Muscle layer of colon (tissue), 2 donors: ENCODE measurements around the gene PRR7.

ENCODE experiments used
- H3K27ac ChIP-seq: one replicate; pipeline ENCODE4 v1.7.0; 2013; ENCODE audit warnings: low read depth, mild to moderate bottlenecking, low read length, moderate library complexity
- H3K27me3 ChIP-seq, 2 donors: one replicate each; pipeline ENCODE4 v1.7.0; 2013; ENCODE audit warnings: low read length in 2 of 2, mild to moderate bottlenecking in 2 of 2; ENCODE audit not compliant: insufficient read depth in 2 of 2, control insufficient read depth in 1 of 2
- H3K36me3 ChIP-seq: one replicate; pipeline ENCODE4 v1.7.0; 2013; ENCODE audit warnings: mild to moderate bottlenecking, low read length; ENCODE audit not compliant: insufficient read depth
- H3K4me1 ChIP-seq: one replicate; pipeline ENCODE4 v1.7.0; 2013; ENCODE audit warnings: mild to moderate bottlenecking, low read length; ENCODE audit not compliant: insufficient read depth
- H3K4me3 ChIP-seq, 2 donors: one replicate each; pipeline ENCODE4 v1.7.0; 2013; ENCODE audit warnings: low read length in 2 of 2, low read depth in 1 of 2, mild to moderate bottlenecking in 1 of 2, moderate library complexity in 1 of 2
- H3K9ac ChIP-seq: one replicate; pipeline ENCODE4 v1.7.0; 2013; ENCODE audit warnings: low read length
- H3K9me3 ChIP-seq: one replicate; pipeline ENCODE4 v1.7.0; 2013; ENCODE audit warnings: mild to moderate bottlenecking, low read length
- donor health status: abdominal sarcoma.
- donor health status: Adenocarcinoma of cecum.

Gene PRR7

GRCh38 chr5:177440990-177441780 lies 5.4 kb upstream of the PRR7 start:
- Histone ChIP-seq H3K36me3 (peaks cover 19% of the 10 kb centered on the region), H3K9me3 (no peaks in the 10 kb centered on the region), H3K9ac (no peak overlapping the region), H3K27me3 (peaks cover 0 to 12% of the 10 kb centered on the region in 2 donors), H3K4me3 (no peak overlapping the region), H3K4me1 (peaks cover 5% of the 10 kb centered on the region), H3K27ac (no peak overlapping the region)

GRCh38 chr5:177442066-177442826 lies 4.4 kb upstream of the PRR7 start:
- H3K27ac ChIP-seq: no peak overlapping the region
- H3K36me3 ChIP-seq: peaks cover 11% of the 10 kb centered on the region
- peaks cover 7% of the 10 kb centered on the region for H3K4me1 ChIP-seq
- no peaks in the 10 kb centered on the region for H3K9me3 ChIP-seq
- H3K4me3 ChIP-seq: no peak overlapping the region
- peaks cover 0 to 15% of the 10 kb centered on the region in 2 donors for H3K27me3 ChIP-seq
- H3K9ac ChIP-seq: no peak overlapping the region

GRCh38 chr5:177443144-177443983 lies 3.2 kb upstream of the PRR7 start:
- no peak overlapping the region for H3K9ac ChIP-seq
- H3K27me3 ChIP-seq: peaks cover 9 to 22% of the 10 kb centered on the region in 2 donors
- peaks cover 5% of the 10 kb centered on the region for H3K36me3 ChIP-seq
- no peak overlapping the region for H3K4me3 ChIP-seq
- H3K4me1 ChIP-seq: peaks cover 15% of the 10 kb centered on the region
- no peak overlapping the region for H3K27ac ChIP-seq
- no peaks in the 10 kb centered on the region for H3K9me3 ChIP-seq

GRCh38 chr5:177444106-177445051 lies 2.2 kb upstream of the PRR7 start:
- Histone ChIP-seq H3K9me3 (no peaks in the 10 kb centered on the region), H3K9ac (no peak overlapping the region), H3K27me3 (peaks cover 19 to 31% of the 10 kb centered on the region in 2 donors), H3K4me1 (peaks cover 15% of the 10 kb centered on the region), H3K27ac (no peak overlapping the region), H3K4me3 (no peak overlapping the region), H3K36me3 (peaks cover 5% of the 10 kb centered on the region)

GRCh38 chr5:177445052-177445916 lies 1.3 kb upstream of the PRR7 start:
- peaks cover 5% of the 10 kb centered on the region for H3K36me3 ChIP-seq
- no peak overlapping the region for H3K9ac ChIP-seq
- no peaks in the 10 kb centered on the region for H3K9me3 ChIP-seq

GRCh38 chr5:177445917-177446199 lies 756 bp upstream of the PRR7 start:
- Histone ChIP-seq H3K36me3 (peaks cover 5% of the 10 kb centered on the region), H3K9ac (no peak overlapping the region), H3K4me3 (peak overlapping the region in 1 of 2 donors; percentile 56), H3K4me1 (peaks cover 15% of the 10 kb centered on the region), H3K27me3 (peaks cover 34 to 46% of the 10 kb centered on the region in 2 donors), H3K27ac (no peak overlapping the region), H3K9me3 (no peaks in the 10 kb centered on the region)

More at GRCh38 chr5:177445052-177445916, 1.3 kb upstream of the PRR7 start:
- peaks cover 15% of the 10 kb centered on the region for H3K4me1 ChIP-seq
- H3K27me3 ChIP-seq: peaks cover 28 to 40% of the 10 kb centered on the region in 2 donors
- H3K27ac ChIP-seq: no peak overlapping the region
- no peak overlapping the region for H3K4me3 ChIP-seq

- Histone ChIP-seq H3K36me3 (peaks cover 5% of the 10 kb centered on the region), H3K9me3 (no peaks in the 10 kb centered on the region), H3K9ac (no peak overlapping the region), H3K27me3 (peaks cover 37 to 52% of the 10 kb centered on the region in 2 donors), H3K4me1 (peaks cover 15% of the 10 kb centered on the region), H3K27ac (no peak overlapping the region), H3K4me3 (peak overlapping the region; percentile 48 to 56)
Measured at GRCh38 chr5:177447066-177447610, 524 bp downstream of the PRR7 start.

GRCh38 chr5:177447611-177448243 lies 1.1 kb downstream of the PRR7 start:
- Histone ChIP-seq H3K4me3 (no peak overlapping the region), H3K4me1 (peaks cover 15% of the 10 kb centered on the region), H3K36me3 (no peaks in the 10 kb centered on the region)

GRCh38 chr5:177448244-177448950 lies 1.8 kb downstream of the PRR7 start:
- no peak overlapping the region for H3K27ac ChIP-seq
- H3K36me3 ChIP-seq: no peaks in the 10 kb centered on the region
- H3K9ac ChIP-seq: no peak overlapping the region
- H3K4me1 ChIP-seq: peaks cover 15% of the 10 kb centered on the region
- H3K9me3 ChIP-seq: no peaks in the 10 kb centered on the region
- H3K27me3 ChIP-seq: peaks cover 47 to 65% of the 10 kb centered on the region in 2 donors
- no peak overlapping the region for H3K4me3 ChIP-seq

More at GRCh38 chr5:177447611-177448243, 1.1 kb downstream of the PRR7 start:
- H3K9ac ChIP-seq: no peak overlapping the region
- no peak overlapping the region for H3K27ac ChIP-seq
- H3K9me3 ChIP-seq: no peaks in the 10 kb centered on the region
- peaks cover 42 to 58% of the 10 kb centered on the region in 2 donors for H3K27me3 ChIP-seq
